PC-9 (cell line): Measurements from ENCODE around the gene EFHC1.

ENCODE experiments used
- EZH2 ChIP-seq: fragments of 200-600 bp; sonication (generic); IDR thresholded peaks from 2 replicates; pipeline ENCODE4 v1.8.0; 2017; ENCODE audit warnings: antibody characterized with exemption, low read depth
- TF ChIP-seq, protein P1 (sequence below): fragments of 200-600 bp; sonication (generic); conservative IDR thresholded peaks from 2 replicates; pipeline ENCODE4 v1.6.1; 2017; ENCODE audit warnings: mixed run types, antibody characterized with exemption, mild to moderate bottlenecking, moderate library complexity

DNA sequence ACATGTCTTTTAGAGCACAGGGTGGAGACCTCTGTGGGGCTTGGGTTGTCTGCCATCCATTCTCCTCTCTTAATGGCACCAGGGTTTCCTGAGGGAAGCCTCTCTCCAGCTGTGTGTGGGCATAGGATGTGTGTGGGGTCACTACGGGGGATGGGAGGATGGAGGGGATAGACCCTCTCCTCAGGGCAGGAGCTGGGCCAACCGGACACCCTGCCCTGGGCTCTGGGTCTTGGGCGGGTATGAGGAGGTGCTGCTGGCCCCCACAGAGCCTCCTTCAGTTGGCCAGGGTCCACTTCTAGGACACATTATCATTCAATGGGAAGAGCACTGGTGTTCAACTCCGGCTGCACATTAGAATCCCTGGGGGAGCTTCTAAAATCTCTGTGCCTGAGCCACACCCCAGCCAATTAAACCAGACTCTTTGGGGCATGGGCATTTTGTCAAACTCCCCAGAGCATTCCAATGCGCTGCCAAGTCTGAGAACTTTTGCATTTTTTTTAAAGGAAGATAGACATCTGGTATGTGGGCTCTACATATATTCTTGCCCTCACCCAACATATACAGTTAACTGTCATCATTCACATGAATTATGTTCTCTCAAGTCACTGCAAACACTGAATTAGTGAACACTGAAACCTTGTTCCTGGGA is 118.2 kb downstream of the EFHC1 start:
- TF ChIP-seq, protein P1, sequence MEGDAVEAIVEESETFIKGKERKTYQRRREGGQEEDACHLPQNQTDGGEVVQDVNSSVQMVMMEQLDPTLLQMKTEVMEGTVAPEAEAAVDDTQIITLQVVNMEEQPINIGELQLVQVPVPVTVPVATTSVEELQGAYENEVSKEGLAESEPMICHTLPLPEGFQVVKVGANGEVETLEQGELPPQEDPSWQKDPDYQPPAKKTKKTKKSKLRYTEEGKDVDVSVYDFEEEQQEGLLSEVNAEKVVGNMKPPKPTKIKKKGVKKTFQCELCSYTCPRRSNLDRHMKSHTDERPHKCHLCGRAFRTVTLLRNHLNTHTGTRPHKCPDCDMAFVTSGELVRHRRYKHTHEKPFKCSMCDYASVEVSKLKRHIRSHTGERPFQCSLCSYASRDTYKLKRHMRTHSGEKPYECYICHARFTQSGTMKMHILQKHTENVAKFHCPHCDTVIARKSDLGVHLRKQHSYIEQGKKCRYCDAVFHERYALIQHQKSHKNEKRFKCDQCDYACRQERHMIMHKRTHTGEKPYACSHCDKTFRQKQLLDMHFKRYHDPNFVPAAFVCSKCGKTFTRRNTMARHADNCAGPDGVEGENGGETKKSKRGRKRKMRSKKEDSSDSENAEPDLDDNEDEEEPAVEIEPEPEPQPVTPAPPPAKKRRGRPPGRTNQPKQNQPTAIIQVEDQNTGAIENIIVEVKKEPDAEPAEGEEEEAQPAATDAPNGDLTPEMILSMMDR = no peak
- TF ChIP-seq EZH2 = no peak
